ENCODE results near the gene WDFY2.

Gene WDFY2

DNA sequence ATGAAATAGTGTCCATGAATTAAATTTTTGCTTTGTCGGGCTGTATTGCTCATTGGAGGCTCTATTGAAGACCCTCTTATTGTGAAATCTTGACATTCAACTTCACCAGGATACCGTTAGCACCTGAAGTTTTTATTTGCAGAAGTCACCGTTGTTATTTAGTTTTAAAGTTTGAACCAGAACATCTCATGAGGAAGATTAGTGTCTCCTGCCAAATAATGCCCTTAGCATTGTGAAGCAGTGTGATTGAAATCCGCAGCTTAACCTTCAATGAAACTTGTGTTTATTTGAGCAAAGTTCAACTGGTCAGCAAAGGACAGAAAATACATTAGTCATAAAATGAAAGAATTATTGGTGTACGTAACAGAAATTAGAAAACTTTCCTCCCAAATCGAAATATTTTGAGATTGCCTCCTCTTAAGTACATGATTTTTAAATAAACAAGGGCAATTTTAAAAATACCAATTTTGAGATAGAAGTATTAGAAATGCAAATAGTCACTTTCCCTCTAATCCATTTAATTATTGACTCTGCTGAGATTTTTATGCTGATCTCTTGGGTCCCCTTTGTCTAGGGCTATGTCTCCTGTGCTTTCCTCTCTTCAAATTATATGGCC, 84.4 kb downstream of the WDFY2 start:
- Histone ChIP-seq H3K36me3 (replicated peaks; ENCODE audit: low read depth, low read length) (no peaks in the 10 kb centered on the region), H3K4me1 (ENCODE audit: low read length) (no peaks in the 10 kb centered on the region), H3K9ac (ENCODE audit: low read length) (no peak overlapping the region), H3K79me2 (ENCODE audit: low read length) (no peaks in the 10 kb centered on the region), H3K9me3 (ENCODE audit: insufficient read depth, low read length) (no peaks in the 10 kb centered on the region), H4K20me1 (ENCODE audit: insufficient read depth, low read length) (no peaks in the 10 kb centered on the region), H3K4me3 (ENCODE audit: low read length) (no peak overlapping the region), H3K4me2 (ENCODE audit: low read length) (no peak overlapping the region), H3K27me3 (ENCODE audit: low read depth, low read length) (no peaks in the 10 kb centered on the region), H3K27ac (ENCODE audit: low read length) (no peak overlapping the region), H2AFZ (ENCODE audit: low read depth, low read length) (no peak overlapping the region)
- TF ChIP-seq, protein P1, sequence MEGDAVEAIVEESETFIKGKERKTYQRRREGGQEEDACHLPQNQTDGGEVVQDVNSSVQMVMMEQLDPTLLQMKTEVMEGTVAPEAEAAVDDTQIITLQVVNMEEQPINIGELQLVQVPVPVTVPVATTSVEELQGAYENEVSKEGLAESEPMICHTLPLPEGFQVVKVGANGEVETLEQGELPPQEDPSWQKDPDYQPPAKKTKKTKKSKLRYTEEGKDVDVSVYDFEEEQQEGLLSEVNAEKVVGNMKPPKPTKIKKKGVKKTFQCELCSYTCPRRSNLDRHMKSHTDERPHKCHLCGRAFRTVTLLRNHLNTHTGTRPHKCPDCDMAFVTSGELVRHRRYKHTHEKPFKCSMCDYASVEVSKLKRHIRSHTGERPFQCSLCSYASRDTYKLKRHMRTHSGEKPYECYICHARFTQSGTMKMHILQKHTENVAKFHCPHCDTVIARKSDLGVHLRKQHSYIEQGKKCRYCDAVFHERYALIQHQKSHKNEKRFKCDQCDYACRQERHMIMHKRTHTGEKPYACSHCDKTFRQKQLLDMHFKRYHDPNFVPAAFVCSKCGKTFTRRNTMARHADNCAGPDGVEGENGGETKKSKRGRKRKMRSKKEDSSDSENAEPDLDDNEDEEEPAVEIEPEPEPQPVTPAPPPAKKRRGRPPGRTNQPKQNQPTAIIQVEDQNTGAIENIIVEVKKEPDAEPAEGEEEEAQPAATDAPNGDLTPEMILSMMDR (IDR thresholded peaks at IDR 0.05; ENCODE audit: low read depth, low read length): no peak
- TF ChIP-seq EZH2phosphoT487 (IDR thresholded peaks at IDR 0.05; ENCODE audit: low read depth): no peak

DNA sequence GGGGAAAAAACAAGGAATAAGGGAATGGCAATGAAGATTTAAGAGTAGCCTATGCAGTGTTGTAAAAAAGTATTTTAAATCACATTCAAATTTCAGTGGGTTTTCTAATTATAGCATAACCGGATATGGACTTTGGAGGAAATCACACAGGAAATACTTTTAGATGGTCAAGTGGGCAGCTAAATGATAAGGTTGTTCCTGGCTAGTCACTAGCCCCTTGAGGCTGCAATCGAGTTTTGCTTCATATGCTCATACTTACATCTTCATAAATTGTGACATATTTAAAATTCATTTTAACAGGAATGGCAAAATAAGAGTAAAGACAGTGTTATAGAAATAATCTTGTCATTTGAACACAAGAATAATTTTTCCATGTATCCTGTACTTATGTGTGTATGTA, 88.9 kb downstream of the WDFY2 start:
- TF ChIP-seq, protein P1 (IDR thresholded peaks at IDR 0.05; ENCODE audit: low read depth, low read length): no peak
- no peak for TF ChIP-seq EZH2phosphoT487 (IDR thresholded peaks at IDR 0.05; ENCODE audit: low read depth)
- Histone ChIP-seq H3K79me2 (ENCODE audit: low read length) (no peaks in the 10 kb centered on the region), H3K36me3 (replicated peaks; ENCODE audit: low read depth, low read length) (no peaks in the 10 kb centered on the region), H3K27ac (ENCODE audit: low read length) (no peak overlapping the region), H2AFZ (ENCODE audit: low read depth, low read length) (no peak overlapping the region), H3K9ac (ENCODE audit: low read length) (no peak overlapping the region), H3K4me3 (ENCODE audit: low read length) (no peak overlapping the region), H3K27me3 (ENCODE audit: low read depth, low read length) (no peaks in the 10 kb centered on the region), H3K9me3 (ENCODE audit: insufficient read depth, low read length) (no peaks in the 10 kb centered on the region), H4K20me1 (ENCODE audit: insufficient read depth, low read length) (no peaks in the 10 kb centered on the region), H3K4me1 (ENCODE audit: low read length) (no peaks in the 10 kb centered on the region), H3K4me2 (ENCODE audit: low read length) (no peak overlapping the region)

DNA sequence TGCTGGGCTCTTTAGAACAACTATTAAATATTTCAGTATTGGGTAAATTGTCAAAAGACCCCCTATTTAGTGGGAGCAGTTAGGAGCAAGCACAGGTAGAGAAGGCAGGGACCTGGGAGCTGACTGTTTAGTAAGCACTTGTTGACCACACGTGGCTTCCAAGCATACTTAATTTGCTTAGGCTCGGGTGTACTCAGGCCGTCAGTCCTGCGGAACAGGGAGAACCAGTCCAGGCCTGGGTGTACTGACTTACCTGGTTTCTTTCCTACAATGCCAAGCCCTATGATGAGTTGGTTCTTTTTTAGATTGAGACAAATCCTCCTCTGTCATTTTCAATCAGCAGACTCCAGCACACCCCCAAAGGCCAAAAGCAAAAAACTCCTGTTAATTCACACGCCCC, 90.0 kb downstream of the WDFY2 start:
- no peak overlapping the region for H3K4me3 ChIP-seq (ENCODE audit: low read length)
- H2AFZ ChIP-seq (ENCODE audit: low read depth, low read length): no peak overlapping the region
- no peaks in the 10 kb centered on the region for H3K4me1 ChIP-seq (ENCODE audit: low read length)
- no peak overlapping the region for H3K27ac ChIP-seq (ENCODE audit: low read length)
- H3K36me3 ChIP-seq (replicated peaks; ENCODE audit: low read depth, low read length): no peaks in the 10 kb centered on the region
- no peaks in the 10 kb centered on the region for H3K79me2 ChIP-seq (ENCODE audit: low read length)
- no peak overlapping the region for H3K9ac ChIP-seq (ENCODE audit: low read length)
- no peak overlapping the region for H3K4me2 ChIP-seq (ENCODE audit: low read length)
- no peaks in the 10 kb centered on the region for H3K9me3 ChIP-seq (ENCODE audit: insufficient read depth, low read length)
- TF ChIP-seq EZH2phosphoT487 (IDR thresholded peaks at IDR 0.05; ENCODE audit: low read depth): no peak
- TF ChIP-seq, protein P1 (IDR thresholded peaks at IDR 0.05; ENCODE audit: low read depth, low read length): no peak
- no peaks in the 10 kb centered on the region for H4K20me1 ChIP-seq (ENCODE audit: insufficient read depth, low read length)
- H3K27me3 ChIP-seq (ENCODE audit: low read depth, low read length): no peaks in the 10 kb centered on the region

DNA sequence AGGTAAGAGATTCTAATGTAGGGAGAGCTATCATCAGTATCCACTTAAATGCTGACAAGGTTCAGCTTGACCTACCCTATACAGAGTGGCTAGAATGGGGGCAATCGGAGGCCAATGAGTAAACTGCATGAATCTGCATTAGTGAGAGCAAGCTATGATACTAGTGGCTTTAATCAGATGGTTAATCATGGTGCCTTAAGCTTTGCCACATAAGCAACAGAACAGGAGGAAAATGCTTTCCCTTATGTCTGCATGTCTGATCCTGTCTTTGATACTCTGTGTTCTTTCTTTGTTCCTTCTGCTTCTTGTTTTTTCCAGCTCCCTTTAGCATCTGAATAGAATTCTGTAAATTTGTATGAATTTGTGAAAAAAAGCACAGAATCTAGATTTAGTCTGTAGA, 91.1 kb downstream of the WDFY2 start:
- Histone ChIP-seq H3K79me2 (ENCODE audit: low read length) (no peaks in the 10 kb centered on the region), H3K9me3 (ENCODE audit: insufficient read depth, low read length) (no peaks in the 10 kb centered on the region), H2AFZ (ENCODE audit: low read depth, low read length) (no peak overlapping the region), H4K20me1 (ENCODE audit: insufficient read depth, low read length) (no peaks in the 10 kb centered on the region), H3K27me3 (ENCODE audit: low read depth, low read length) (no peaks in the 10 kb centered on the region), H3K9ac (ENCODE audit: low read length) (no peak overlapping the region), H3K36me3 (replicated peaks; ENCODE audit: low read depth, low read length) (no peaks in the 10 kb centered on the region), H3K4me1 (ENCODE audit: low read length) (no peaks in the 10 kb centered on the region), H3K4me3 (ENCODE audit: low read length) (no peak overlapping the region), H3K27ac (ENCODE audit: low read length) (no peak overlapping the region), H3K4me2 (ENCODE audit: low read length) (no peak overlapping the region)
- TF ChIP-seq EZH2phosphoT487 (IDR thresholded peaks at IDR 0.05; ENCODE audit: low read depth): no peak
- TF ChIP-seq, protein P1 (IDR thresholded peaks at IDR 0.05; ENCODE audit: low read depth, low read length): no peak
